Breast epithelium (tissue), 4 donors: ENCODE data around the gene ZNF488. TPM values are rescaled to one million over a fixed set of nuclear protein-coding genes. Genes with fewer than 3 reads are reported as not detected.

ENCODE experiments used
- DNase-seq, 2 donors: peaks; one replicate each; pipeline ENCODE4 v3.0.0-alpha.2; 2019; ENCODE audit warnings: low spot score in 2 of 2
- H3K27ac ChIP-seq, 2 donors: fragments of 200-600 bp; sonication (generic) in 1 of 2; one replicate each; pipeline ENCODE4 v1.5.1; 2016 to 2019; ENCODE audit warnings: mild to moderate bottlenecking in 1 of 2
- H3K27me3 ChIP-seq, 2 donors: fragments of 200-600 bp; sonication (generic) in 1 of 2; one replicate each; pipeline versions ENCODE4 v1.5.1 to v1.6.0; 2017 to 2019; ENCODE audit warnings: control low read depth in 1 of 2, mild to moderate bottlenecking in 1 of 2
- H3K36me3 ChIP-seq: fragments of 200-600 bp; one replicate; pipeline ENCODE4 v1.5.1; 2019
- H3K4me1 ChIP-seq, 2 donors: fragments of 200-600 bp; sonication (generic); one replicate each; pipeline ENCODE4 v1.5.1; 2016 to 2019; ENCODE audit warnings: control low read depth in 1 of 2
- H3K4me3 ChIP-seq, 3 donors: fragments of 200-600 bp; sonication (generic); 1 replicate in 2 of 3; 2 replicates in 1 of 3; pipeline ENCODE4 v1.5.1; 2016 to 2019; ENCODE audit warnings: mild to moderate bottlenecking in 3 of 3, moderate library complexity in 2 of 3
- H3K9me3 ChIP-seq, 2 donors: fragments of 200-600 bp; sonication (generic) in 1 of 2; one replicate each; pipeline ENCODE4 v1.5.1; 2016 to 2019; ENCODE audit warnings: control low read depth in 1 of 2
- CTCF ChIP-seq, 3 donors: fragments of 450-650 bp; IDR thresholded peaks; one replicate each; pipeline ENCODE4 v1.5.1; 2016 to 2017; ENCODE audit warnings: antibody characterized with exemption in 3 of 3, mild to moderate bottlenecking in 3 of 3, moderate library complexity in 3 of 3
- POLR2A ChIP-seq: fragments of 450-650 bp; IDR thresholded peaks from one replicate; pipeline ENCODE4 v1.6.1; 2016; ENCODE audit warnings: antibody characterized with exemption, mild to moderate bottlenecking, moderate library complexity
- POLR2AphosphoS5 ChIP-seq, 3 donors: sonication (generic); formaldehyde crosslinking; IDR thresholded peaks; one replicate each; pipeline ENCODE4 v1.6.1; 2017; ENCODE audit warnings: antibody characterized with exemption in 3 of 3
- intact Hi-C: fragments of 100-400 bp; cut with DNase I; formaldehyde crosslinking; loops from one replicate; pipeline ENCODE4 v1.15.1; 2023; ENCODE audit warnings: low total_unique reads
- total RNA-seq, 3 donors: library from RNA; depleted of rRNA; stranded (reverse); fragments of >200 nt; gene quantifications; one replicate each; pipeline ENCODE4 v1.1.0, GENCODE V29; 2016

The ZNF488 gene
- total RNA-seq, 3 donors from 2014 or later: 0.44 TPM; not detected in 2

- intact Hi-C loops: no loop called here
- H3K36me3 ChIP-seq: no peaks in the 10 kb centered on the region
- H3K27ac ChIP-seq: no peak within 1 kb of the TSS
- H3K27me3 ChIP-seq: no peaks in the 10 kb centered on the region
- H3K9me3 ChIP-seq: no peaks in the 10 kb centered on the region
- no peak within 1 kb of the TSS for H3K4me3 ChIP-seq
- TF ChIP-seq CTCF (IDR thresholded peaks at IDR 0.05) (no peak), POLR2A (no peak), POLR2AphosphoS5 (IDR thresholded peaks at IDR 0.05) (no peak)
- peak in 1 of 2 donors; percentile 14 for DNase-seq
- H3K4me1 ChIP-seq: no peaks in the 10 kb centered on the region
These were observed 35.9 kb downstream of the ZNF488 start, which contains the start of gene RBP3 for GRCh38 chr10:47348138-47348651. Gene RBP3, plus strand, starts transcription at chr10:47348363. Its CDS starts 122 bp downstream, at chr10:47348485.

GRCh38 chr10:47347303-47347675 is 36.8 kb downstream of the ZNF488 start:
- no peaks in the 10 kb centered on the region for H3K36me3 ChIP-seq
- intact Hi-C loops: no loop called here
- TF ChIP-seq POLR2AphosphoS5 (IDR thresholded peaks at IDR 0.05): no peak
- no peak for TF ChIP-seq CTCF (IDR thresholded peaks at IDR 0.05)
- no peak for TF ChIP-seq POLR2A
- H3K4me3 ChIP-seq: no peak overlapping the region
- no peaks in the 10 kb centered on the region for H3K4me1 ChIP-seq
- DNase-seq: no peak
- H3K9me3 ChIP-seq: no peaks in the 10 kb centered on the region
- H3K27ac ChIP-seq: no peak overlapping the region
- H3K27me3 ChIP-seq: no peaks in the 10 kb centered on the region

GRCh38 chr10:47346581-47347302 is 37.4 kb downstream of the ZNF488 start:
- Histone ChIP-seq H3K4me1 (no peaks in the 10 kb centered on the region), H3K36me3 (no peaks in the 10 kb centered on the region), H3K4me3 (no peak overlapping the region), H3K9me3 (no peaks in the 10 kb centered on the region), H3K27me3 (no peaks in the 10 kb centered on the region), H3K27ac (no peak overlapping the region)
- intact Hi-C loops: no loop called here
- no peak for TF ChIP-seq POLR2AphosphoS5 (IDR thresholded peaks at IDR 0.05)
- no peak for TF ChIP-seq POLR2A
- TF ChIP-seq CTCF (IDR thresholded peaks at IDR 0.05): no peak
- no peak for DNase-seq

GRCh38 chr10:47344996-47345870 is 38.9 kb downstream of the ZNF488 start:
- no peak overlapping the region for H3K4me3 ChIP-seq
- no peaks in the 10 kb centered on the region for H3K9me3 ChIP-seq
- DNase-seq: no peak
- H3K4me1 ChIP-seq: no peaks in the 10 kb centered on the region
- TF ChIP-seq POLR2A (no peak), CTCF (IDR thresholded peaks at IDR 0.05) (no peak), POLR2AphosphoS5 (IDR thresholded peaks at IDR 0.05) (no peak)
- intact Hi-C loops: no loop called here
- H3K27ac ChIP-seq: no peak overlapping the region
- no peaks in the 10 kb centered on the region for H3K36me3 ChIP-seq
- H3K27me3 ChIP-seq: no peaks in the 10 kb centered on the region
